ENCODE results near the gene MYH9.

MYH9 gene

GRCh38 chr22:36362932-36363331 is 24.8 kb downstream of the MYH9 start:
- Mint-ChIP-seq H3K4me1 (peaks cover 73% of the 10 kb centered on the region), H3K27ac (peak overlapping the region; percentile 47 to 79 (median 54)), H3K27me3 (ENCODE audit: low read depth) (no peaks in the 10 kb centered on the region), H3K4me3 (no peak overlapping the region), H3K9me3 (no peaks in the 10 kb centered on the region), H3K36me3 (ENCODE audit: low read depth) (peaks cover 6% of the 10 kb centered on the region)
- no peak for TF ChIP-seq CTCF (IDR thresholded peaks at IDR 0.05; ENCODE audit: unreplicated experiment in 3 of 3)

GRCh38 chr22:36362075-36362474 is 25.7 kb downstream of the MYH9 start:
- Mint-ChIP-seq H3K4me1 (peaks cover 73% of the 10 kb centered on the region), H3K9me3 (no peaks in the 10 kb centered on the region), H3K27me3 (ENCODE audit: low read depth) (no peaks in the 10 kb centered on the region), H3K27ac (peak overlapping the region; percentile 54 to 79 (median 57)), H3K36me3 (ENCODE audit: low read depth) (peaks cover 6% of the 10 kb centered on the region), H3K4me3 (no peak overlapping the region)
- TF ChIP-seq CTCF (IDR thresholded peaks at IDR 0.05; ENCODE audit: unreplicated experiment in 3 of 3), result no peak

- TF ChIP-seq CTCF (IDR thresholded peaks at IDR 0.05; ENCODE audit: unreplicated experiment in 3 of 3), result no peak
- Mint-ChIP-seq H3K36me3 (ENCODE audit: low read depth) (peaks cover 6% of the 10 kb centered on the region), H3K27ac (peak overlapping the region; percentile 54 to 79 (median 58)), H3K9me3 (no peaks in the 10 kb centered on the region), H3K4me1 (peaks cover 66% of the 10 kb centered on the region), H3K4me3 (peak overlapping the region in 1 of 3 experiments; percentile 9), H3K27me3 (ENCODE audit: low read depth) (no peaks in the 10 kb centered on the region)
These were observed 26.8 kb downstream of the MYH9 start for GRCh38 chr22:36360871-36361383.

GRCh38 chr22:36360011-36360410 is 27.8 kb downstream of the MYH9 start:
- peak overlapping the region; percentile 54 to 80 (median 73) for H3K27ac Mint-ChIP-seq
- H3K4me1 Mint-ChIP-seq, result peaks cover 69% of the 10 kb centered on the region
- H3K9me3 Mint-ChIP-seq, result no peaks in the 10 kb centered on the region
- no peaks in the 10 kb centered on the region for H3K27me3 Mint-ChIP-seq (ENCODE audit: low read depth)
- H3K36me3 Mint-ChIP-seq (ENCODE audit: low read depth), result peaks cover 10% of the 10 kb centered on the region
- TF ChIP-seq CTCF (IDR thresholded peaks at IDR 0.05; ENCODE audit: unreplicated experiment in 3 of 3), result no peak
- H3K4me3 Mint-ChIP-seq, result no peak overlapping the region

- Mint-ChIP-seq H3K36me3 (ENCODE audit: low read depth) (peaks cover 14% of the 10 kb centered on the region), H3K4me3 (no peak overlapping the region), H3K4me1 (peaks cover 69% of the 10 kb centered on the region), H3K27ac (peak overlapping the region; percentile 68 to 76 (median 73)), H3K27me3 (ENCODE audit: low read depth) (no peaks in the 10 kb centered on the region), H3K9me3 (no peaks in the 10 kb centered on the region)
- no peak for TF ChIP-seq CTCF (IDR thresholded peaks at IDR 0.05; ENCODE audit: unreplicated experiment in 3 of 3)
These were observed 28.2 kb downstream of the MYH9 start for GRCh38 chr22:36359470-36359996.

Measured in nephron (organoid).